Karpas-422 (cell line): ENCODE data around the gene HDAC11. TPM values are rescaled to one million over a fixed set of nuclear protein-coding genes. Genes with fewer than 3 reads are reported as not detected.

Source experiments
- DNase-seq: peaks from one replicate; pipeline ENCODE4 v3.0.0-alpha.2; 2015
- H2AFZ ChIP-seq: fragments of 200-600 bp; sonication (generic); 2 replicates; pipeline ENCODE4 v1.6.1; 2014; ENCODE audit warnings: antibody characterized with exemption, low read length, mixed read lengths
- H3K27ac ChIP-seq: fragments of 200-600 bp; sonication (generic); 2 replicates; pipeline ENCODE4 v1.5.1; 2014; ENCODE audit warnings: mild to moderate bottlenecking, low read length, moderate library complexity
- H3K27me3 ChIP-seq: fragments of 200-600 bp; sonication (generic); 2 replicates; pipeline ENCODE4 v1.6.1; 2014; ENCODE audit warnings: low read length, mixed read lengths
- H3K36me3 ChIP-seq: fragments of 200-600 bp; sonication (generic); 2 replicates; pipeline ENCODE4 v1.6.1; 2014; ENCODE audit warnings: low read length, mixed read lengths; ENCODE audit not compliant: insufficient read depth
- H3K4me1 ChIP-seq: fragments of 200-600 bp; sonication (generic); 2 replicates; pipeline ENCODE4 v1.6.1; 2014; ENCODE audit warnings: mild to moderate bottlenecking, low read length, mixed read lengths
- H3K4me2 ChIP-seq: fragments of 200-600 bp; sonication (generic); 2 replicates; pipeline ENCODE4 v1.6.1; 2014; ENCODE audit warnings: low read length, low read depth, mild to moderate bottlenecking; ENCODE audit not compliant: poor library complexity, severe bottlenecking
- H3K4me3 ChIP-seq: fragments of 200-600 bp; sonication (generic); 2 replicates; pipeline ENCODE4 v1.5.1; 2014; ENCODE audit warnings: mild to moderate bottlenecking, antibody characterized with exemption, low read length, mixed read lengths
- H3K79me2 ChIP-seq: fragments of 200-600 bp; sonication (generic); 2 replicates; pipeline ENCODE4 v1.6.1; 2014; ENCODE audit warnings: mild to moderate bottlenecking, low read length, mixed read lengths
- H3K9ac ChIP-seq: fragments of 200-600 bp; sonication (generic); 2 replicates; pipeline ENCODE4 v1.6.0; 2014; ENCODE audit warnings: low read length
- H3K9me2 ChIP-seq: fragments of 200-600 bp; sonication (generic), shearing (Covaris generic); replicated peaks from 2 replicates; pipeline ENCODE4 v1.6.0; 2014; ENCODE audit warnings: mild to moderate bottlenecking, low read length, moderate library complexity; ENCODE audit not compliant: insufficient read depth
- H3K9me3 ChIP-seq: fragments of 300-700, 200-600 bp; sonication (generic); 2 replicates; pipeline ENCODE4 v1.6.1; 2014; ENCODE audit warnings: low read length, mixed read lengths
- H4K20me1 ChIP-seq: fragments of 200-600 bp; sonication (generic); 2 replicates; pipeline ENCODE4 v1.6.1; 2014; ENCODE audit warnings: mild to moderate bottlenecking, antibody characterized with exemption, low read length, low read depth; ENCODE audit not compliant: insufficient read depth
- total RNA-seq: library from RNA; depleted of rRNA; stranded (reverse); fragments of >200 nt; shearing (Covaris generic); gene quantifications from 2 replicates; pipeline ENCODE4 v1.2.3, GENCODE V29; 2014; ENCODE audit warnings: low replicate concordance

The HDAC11 gene
- total RNA-seq, 1 experiment from 2014 or later, result 1.6 TPM

DNA sequence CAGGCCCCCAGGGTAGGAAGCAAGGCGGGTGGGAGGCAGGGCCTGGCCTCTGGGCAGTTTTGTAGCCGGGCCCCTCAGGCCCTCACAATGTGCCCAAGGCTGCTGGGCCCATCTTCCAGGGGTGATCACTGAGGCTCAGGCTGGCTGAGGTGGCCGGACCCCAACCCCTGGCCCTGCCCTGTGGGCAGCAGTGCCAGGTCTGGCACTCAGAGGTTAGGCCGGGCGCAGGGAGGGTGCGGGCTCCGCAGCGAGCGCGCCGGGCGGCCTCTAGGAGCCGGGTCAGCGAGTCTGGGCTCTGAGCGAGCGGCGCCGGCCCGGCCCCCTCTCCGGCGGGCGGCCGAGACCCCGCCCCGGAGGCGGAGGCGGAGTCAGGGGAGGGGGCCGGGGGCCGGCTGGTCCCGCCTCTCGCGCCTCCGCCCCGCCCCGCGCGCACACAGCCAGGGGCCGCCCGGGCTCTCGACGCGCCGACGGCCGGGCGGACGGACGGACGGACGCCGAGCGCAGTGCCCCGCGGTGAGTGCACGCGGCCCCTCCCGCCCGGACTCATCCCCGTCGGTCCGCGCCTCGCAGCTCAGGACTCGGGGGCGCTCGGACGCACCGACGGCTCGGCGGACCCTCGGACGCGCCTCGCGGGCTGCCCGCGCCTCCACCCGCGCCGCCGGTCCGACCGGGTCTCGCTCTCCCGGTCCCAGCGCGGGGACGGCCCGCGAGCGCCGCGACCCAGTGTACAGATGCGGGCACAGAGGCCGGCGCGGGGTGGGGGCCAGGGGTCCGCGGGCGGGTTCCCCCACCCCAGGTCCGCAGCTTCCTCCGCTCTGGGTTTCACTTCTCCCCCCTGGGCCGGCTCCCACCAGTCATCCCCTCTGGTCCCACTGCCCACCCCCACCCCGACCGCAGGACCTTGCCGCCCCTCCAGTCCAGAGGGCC is 68.9 kb downstream of the HDAC11 start, which contains the start of gene FBLN2:
TSS of gene FBLN2 (plus strand) at position 430 of the 927 bp plus-strand sequence. CDS start 21,231 bp downstream, outside the sequence.
- no peak within 1 kb of the TSS for H3K9ac ChIP-seq
- H3K27ac ChIP-seq, result no peak within 1 kb of the TSS
- H3K36me3 ChIP-seq, result no peaks in the 10 kb centered on the region
- no peak within 1 kb of the TSS for H3K4me3 ChIP-seq
- peaks cover 10% of the 10 kb centered on the region for H3K4me1 ChIP-seq
- H3K9me2 ChIP-seq, result no peaks in the 10 kb centered on the region
- H4K20me1 ChIP-seq, result peaks cover 3% of the 10 kb centered on the region; the same call in 1 of the 2 replicates
- DNase-seq, result no peak
- H3K79me2 ChIP-seq, result no peaks in the 10 kb centered on the region
- no peak within 1 kb of the TSS for H2AFZ ChIP-seq
- no peak within 1 kb of the TSS for H3K4me2 ChIP-seq
- no peaks in the 10 kb centered on the region for H3K27me3 ChIP-seq
- H3K9me3 ChIP-seq, result no peaks in the 10 kb centered on the region

DNA sequence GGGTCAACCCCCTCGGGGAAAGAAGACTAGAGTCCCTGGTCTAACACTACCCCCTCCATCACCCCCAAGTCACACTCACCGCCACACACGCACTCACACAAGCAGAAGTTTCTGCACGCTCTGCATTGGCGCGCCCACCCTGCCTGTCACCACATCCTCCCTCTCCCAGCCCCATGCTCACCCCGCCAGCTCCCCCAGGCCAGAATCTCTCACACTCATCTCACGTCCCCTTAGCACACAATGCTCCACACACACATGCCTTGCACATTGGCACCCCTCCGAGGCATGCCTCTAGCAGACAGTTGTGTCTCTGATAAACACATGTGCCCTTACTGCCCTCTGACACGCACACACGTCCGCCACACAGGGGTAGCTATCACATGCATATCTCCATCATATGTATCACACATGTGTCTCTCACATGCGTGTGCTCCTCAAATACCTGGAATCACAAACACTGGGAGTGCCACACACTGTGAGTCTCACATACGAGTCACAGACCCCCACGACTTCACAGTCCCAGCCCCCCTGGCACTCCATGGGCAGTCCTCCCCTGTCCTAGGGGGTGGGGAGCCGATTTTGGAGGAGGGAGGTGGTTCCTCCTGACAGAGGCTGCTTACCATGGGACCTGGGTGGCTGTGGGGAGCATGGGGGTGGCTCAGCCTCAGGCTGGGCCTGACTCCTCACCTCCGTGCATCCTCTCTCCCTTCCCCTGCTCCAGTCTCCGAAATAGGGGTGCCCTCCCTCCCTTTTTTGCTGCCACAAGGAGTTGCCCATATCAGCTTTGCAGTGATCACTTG is 69.7 kb downstream of the HDAC11 start:
- Histone ChIP-seq H3K9me3 (no peaks in the 10 kb centered on the region), H2AFZ (no peak overlapping the region), H4K20me1 (peaks cover 3% of the 10 kb centered on the region; the same call in 1 of the 2 replicates), H3K4me3 (no peak overlapping the region), H3K4me1 (peaks cover 10% of the 10 kb centered on the region), H3K79me2 (no peaks in the 10 kb centered on the region), H3K27me3 (no peaks in the 10 kb centered on the region), H3K9ac (no peak overlapping the region), H3K9me2 (no peaks in the 10 kb centered on the region), H3K27ac (no peak overlapping the region), H3K36me3 (no peaks in the 10 kb centered on the region), H3K4me2 (no peak overlapping the region)
- no peak for DNase-seq

DNA sequence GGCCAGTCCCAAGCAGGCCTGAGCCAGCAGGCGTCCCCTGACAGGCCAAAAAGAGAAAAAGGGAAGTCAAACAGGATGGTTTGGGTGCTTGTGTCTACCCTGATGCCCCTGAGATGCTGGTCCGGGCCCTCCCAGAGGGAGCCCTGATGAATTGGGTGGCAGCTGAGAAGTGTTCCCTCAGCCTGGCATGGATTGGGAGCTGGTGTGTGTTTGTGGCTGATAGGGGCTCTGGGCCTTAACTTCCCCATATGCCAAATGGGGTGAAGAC is 70.3 kb downstream of the HDAC11 start:
- Histone ChIP-seq H3K9me3 (no peaks in the 10 kb centered on the region), H3K4me1 (peaks cover 10% of the 10 kb centered on the region), H3K9me2 (no peaks in the 10 kb centered on the region), H3K4me3 (no peak overlapping the region), H4K20me1 (peaks cover 3% of the 10 kb centered on the region; the same call in 1 of the 2 replicates), H3K9ac (no peak overlapping the region), H2AFZ (no peak overlapping the region), H3K36me3 (no peaks in the 10 kb centered on the region), H3K79me2 (no peaks in the 10 kb centered on the region), H3K27me3 (no peaks in the 10 kb centered on the region), H3K4me2 (no peak overlapping the region), H3K27ac (no peak overlapping the region)
- no peak for DNase-seq

- Histone ChIP-seq H2AFZ (no peak overlapping the region), H3K9ac (no peak overlapping the region), H3K27me3 (no peaks in the 10 kb centered on the region), H3K79me2 (no peaks in the 10 kb centered on the region), H3K4me3 (no peak overlapping the region), H3K36me3 (no peaks in the 10 kb centered on the region), H3K9me3 (no peaks in the 10 kb centered on the region), H3K4me2 (no peak overlapping the region), H3K27ac (no peak overlapping the region), H3K4me1 (peaks cover 10% of the 10 kb centered on the region), H4K20me1 (peaks cover 3% of the 10 kb centered on the region; the same call in 1 of the 2 replicates), H3K9me2 (no peaks in the 10 kb centered on the region)
- DNase-seq, result no peak
Observed at GRCh38 chr3:13550791-13551360, 70.8 kb downstream of the HDAC11 start.

DNA sequence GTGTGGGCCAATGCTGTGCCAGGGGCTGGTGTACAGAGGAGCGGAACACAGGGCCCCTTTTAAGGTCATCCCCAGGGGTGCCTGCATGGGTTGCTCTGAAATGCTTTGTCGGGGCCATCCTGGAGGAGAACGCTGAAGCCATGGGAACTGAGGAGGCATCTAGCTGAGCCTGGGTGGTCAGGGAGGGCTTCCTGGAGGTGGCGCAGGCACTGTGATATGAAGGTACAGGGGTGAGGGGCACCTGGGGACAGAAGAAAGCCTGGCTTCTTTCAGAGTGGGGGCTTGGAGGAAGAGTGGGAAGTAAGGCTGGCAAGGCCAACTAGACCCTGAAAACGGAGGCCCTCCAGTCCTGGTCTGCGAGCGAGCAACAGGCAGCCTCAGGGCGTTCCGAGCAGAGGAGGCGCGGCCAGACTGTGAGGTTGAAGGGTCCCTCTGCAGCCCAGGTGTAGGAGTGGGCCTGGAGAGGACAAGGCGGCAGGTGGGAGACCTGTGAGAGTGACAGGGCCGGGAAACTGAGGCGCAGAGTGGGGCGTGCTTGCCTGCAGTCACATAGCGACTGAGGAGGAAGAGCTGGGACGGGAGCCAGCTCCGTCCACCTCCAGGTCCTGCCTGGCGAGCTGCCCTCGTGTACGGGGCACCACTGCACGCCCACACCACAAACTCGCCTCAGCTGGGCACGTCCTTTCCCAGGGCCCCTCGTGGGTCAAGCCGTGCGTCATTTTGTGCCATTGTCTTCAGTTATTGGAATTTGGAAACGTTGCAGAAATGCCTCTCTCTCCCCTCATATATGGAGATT is 72.9 kb downstream of the HDAC11 start:
- Histone ChIP-seq H4K20me1 (peaks cover 3% of the 10 kb centered on the region; the same call in 1 of the 2 replicates), H3K27ac (no peak overlapping the region), H3K27me3 (no peaks in the 10 kb centered on the region), H3K9me2 (no peaks in the 10 kb centered on the region), H3K4me3 (no peak overlapping the region), H3K9ac (no peak overlapping the region), H3K4me1 (peaks cover 10% of the 10 kb centered on the region), H2AFZ (no peak overlapping the region), H3K79me2 (no peaks in the 10 kb centered on the region), H3K9me3 (no peaks in the 10 kb centered on the region), H3K36me3 (no peaks in the 10 kb centered on the region), H3K4me2 (no peak overlapping the region)
- DNase-seq, result no peak

DNA sequence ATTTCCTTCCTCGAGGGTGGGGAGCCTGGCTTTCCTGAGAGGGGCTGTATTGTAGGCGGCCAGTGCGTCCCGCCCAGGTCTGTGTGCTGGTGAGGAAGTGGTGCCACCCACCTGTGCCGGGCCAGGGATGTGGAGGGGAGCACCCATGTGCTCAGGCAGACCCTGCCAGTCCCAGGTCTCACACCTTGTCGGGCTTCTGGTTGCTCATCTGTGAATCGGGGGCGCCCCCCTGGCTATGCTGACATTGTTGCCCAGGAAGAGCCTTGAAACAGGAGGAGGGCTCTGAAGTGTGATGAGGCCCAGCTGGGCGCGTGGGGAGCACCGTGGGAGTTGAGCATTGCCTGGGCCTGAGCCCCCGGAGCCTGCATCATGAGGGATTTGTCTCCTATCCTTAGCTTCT is 73.6 kb downstream of the HDAC11 start:
- no peaks in the 10 kb centered on the region for H3K27me3 ChIP-seq

DNA sequence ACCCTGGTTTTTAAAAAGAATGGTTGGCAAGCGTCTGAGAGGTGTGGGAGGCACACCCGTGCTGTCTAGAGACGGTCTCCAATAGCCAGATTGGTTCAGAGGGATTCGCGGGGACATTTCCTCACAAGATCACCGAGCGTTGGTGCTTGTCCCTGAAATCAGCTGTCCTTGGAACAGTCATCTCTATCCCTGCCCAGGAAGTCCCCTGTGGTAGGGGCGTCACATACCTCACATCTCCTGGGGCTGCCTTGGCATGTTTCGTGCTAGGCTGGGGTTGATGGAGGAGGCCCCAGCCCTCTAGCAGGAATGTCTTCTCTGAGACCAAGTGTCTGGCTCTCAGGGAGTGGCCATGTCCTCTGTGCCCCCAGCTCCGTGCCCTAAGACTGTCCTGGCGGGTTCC is 75.6 kb downstream of the HDAC11 start:
- no peak overlapping the region for H3K9ac ChIP-seq
- H3K4me3 ChIP-seq, result no peak overlapping the region
- H3K9me3 ChIP-seq, result no peaks in the 10 kb centered on the region
- H3K9me2 ChIP-seq, result no peaks in the 10 kb centered on the region
- no peak overlapping the region for H2AFZ ChIP-seq
- H3K27me3 ChIP-seq, result no peaks in the 10 kb centered on the region
- no peaks in the 10 kb centered on the region for H3K4me1 ChIP-seq
- H3K36me3 ChIP-seq, result no peaks in the 10 kb centered on the region
- H4K20me1 ChIP-seq, result peaks cover 3% of the 10 kb centered on the region; the same call in 1 of the 2 replicates
- no peaks in the 10 kb centered on the region for H3K79me2 ChIP-seq
- no peak overlapping the region for H3K4me2 ChIP-seq
- no peak for DNase-seq
- no peak overlapping the region for H3K27ac ChIP-seq

More for the DNA sequence above, 73.6 kb downstream of the HDAC11 start:
- H3K36me3 ChIP-seq, result no peaks in the 10 kb centered on the region
- no peak overlapping the region for H3K27ac ChIP-seq
- peaks cover 10% of the 10 kb centered on the region for H3K4me1 ChIP-seq
- H3K4me3 ChIP-seq, result no peak overlapping the region
- H4K20me1 ChIP-seq, result peaks cover 3% of the 10 kb centered on the region; the same call in 1 of the 2 replicates
- H3K4me2 ChIP-seq, result no peak overlapping the region
- H3K9me2 ChIP-seq, result no peaks in the 10 kb centered on the region
- no peaks in the 10 kb centered on the region for H3K9me3 ChIP-seq
- no peak overlapping the region for H3K9ac ChIP-seq
- DNase-seq, result no peak
- H2AFZ ChIP-seq, result no peak overlapping the region
- H3K79me2 ChIP-seq, result no peaks in the 10 kb centered on the region
